ENCODE data around the gene SLC12A8. TPM values are rescaled to one million over a fixed set of nuclear protein-coding genes. Genes with fewer than 3 reads are reported as not detected.

The SLC12A8 gene
- total RNA-seq, 1 experiment from 2014 or later = 7.1 TPM

DNA sequence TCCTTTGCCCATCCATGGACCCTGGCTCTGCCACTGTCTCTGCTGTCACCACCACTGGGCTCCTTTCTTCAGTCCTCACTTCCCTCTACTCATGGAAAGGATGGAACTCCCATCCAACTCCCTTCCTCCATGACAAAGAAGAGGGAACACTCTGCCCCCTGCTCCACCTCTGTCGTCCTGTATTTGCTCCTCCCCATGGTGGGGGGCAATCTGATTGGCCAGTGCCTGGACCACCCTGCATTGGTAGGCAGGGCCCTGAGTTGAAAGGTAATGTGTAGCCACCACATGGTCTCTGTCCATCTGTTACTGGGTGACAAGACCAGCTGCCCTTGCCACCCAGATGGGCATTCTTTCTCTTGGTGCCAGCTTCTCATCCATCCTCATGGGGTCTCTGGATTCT is 136.1 kb downstream of the SLC12A8 start:
- Histone ChIP-seq H3K4me1 (ENCODE audit: insufficient read depth, low read length, poor library complexity, severe bottlenecking) (no peaks in the 10 kb centered on the region), H3K4me3 (ENCODE audit: low read depth, low read length, poor library complexity, severe bottlenecking) (no peak overlapping the region), H3K27me3 (replicated peaks; ENCODE audit: insufficient read depth, low read depth, low read length, poor library complexity) (no peaks in the 10 kb centered on the region), H3K27ac (ENCODE audit: low read depth, low read length, poor library complexity, severe bottlenecking) (no peak overlapping the region), H3K36me3 (ENCODE audit: insufficient read depth, low read length, poor library complexity, severe bottlenecking) (no peaks in the 10 kb centered on the region), H3K9me3 (ENCODE audit: low read depth, low read length, poor library complexity, severe bottlenecking) (no peaks in the 10 kb centered on the region)
- CTCF ChIA-PET = no interaction called here
- POLR2A ChIA-PET (ENCODE audit: low non-redundant PET) = no interaction called here
- intact Hi-C loops (cut with micrococcal nuclease; ENCODE audit: unreplicated experiment) = no loop called here
- no TSS peak for BruUV-seq (replicated peaks)
- TF ChIP-seq, protein P1, sequence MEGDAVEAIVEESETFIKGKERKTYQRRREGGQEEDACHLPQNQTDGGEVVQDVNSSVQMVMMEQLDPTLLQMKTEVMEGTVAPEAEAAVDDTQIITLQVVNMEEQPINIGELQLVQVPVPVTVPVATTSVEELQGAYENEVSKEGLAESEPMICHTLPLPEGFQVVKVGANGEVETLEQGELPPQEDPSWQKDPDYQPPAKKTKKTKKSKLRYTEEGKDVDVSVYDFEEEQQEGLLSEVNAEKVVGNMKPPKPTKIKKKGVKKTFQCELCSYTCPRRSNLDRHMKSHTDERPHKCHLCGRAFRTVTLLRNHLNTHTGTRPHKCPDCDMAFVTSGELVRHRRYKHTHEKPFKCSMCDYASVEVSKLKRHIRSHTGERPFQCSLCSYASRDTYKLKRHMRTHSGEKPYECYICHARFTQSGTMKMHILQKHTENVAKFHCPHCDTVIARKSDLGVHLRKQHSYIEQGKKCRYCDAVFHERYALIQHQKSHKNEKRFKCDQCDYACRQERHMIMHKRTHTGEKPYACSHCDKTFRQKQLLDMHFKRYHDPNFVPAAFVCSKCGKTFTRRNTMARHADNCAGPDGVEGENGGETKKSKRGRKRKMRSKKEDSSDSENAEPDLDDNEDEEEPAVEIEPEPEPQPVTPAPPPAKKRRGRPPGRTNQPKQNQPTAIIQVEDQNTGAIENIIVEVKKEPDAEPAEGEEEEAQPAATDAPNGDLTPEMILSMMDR (conservative IDR thresholded peaks at IDR 0.05; ENCODE audit: low read depth, low read length) = no peak
- TF ChIP-seq EZH2 (IDR thresholded peaks at IDR 0.05; ENCODE audit: borderline replicate concordance, low read depth, low read length, poor library complexity, severe bottlenecking) = no peak
- DNase-seq (ENCODE audit: low spot score) = no peak

GRCh38 chr3:125075738-125076137 is 136.8 kb downstream of the SLC12A8 start:
- Histone ChIP-seq H3K9me3 (ENCODE audit: low read depth, low read length, poor library complexity, severe bottlenecking) (no peaks in the 10 kb centered on the region), H3K27ac (ENCODE audit: low read depth, low read length, poor library complexity, severe bottlenecking) (no peak overlapping the region), H3K27me3 (replicated peaks; ENCODE audit: insufficient read depth, low read depth, low read length, poor library complexity) (no peaks in the 10 kb centered on the region), H3K4me1 (ENCODE audit: insufficient read depth, low read length, poor library complexity, severe bottlenecking) (no peaks in the 10 kb centered on the region), H3K4me3 (ENCODE audit: low read depth, low read length, poor library complexity, severe bottlenecking) (no peak overlapping the region), H3K36me3 (ENCODE audit: insufficient read depth, low read length, poor library complexity, severe bottlenecking) (no peaks in the 10 kb centered on the region)
- no peak for DNase-seq (ENCODE audit: low spot score)
- no peak for TF ChIP-seq EZH2 (IDR thresholded peaks at IDR 0.05; ENCODE audit: borderline replicate concordance, low read depth, low read length, poor library complexity, severe bottlenecking)
- TF ChIP-seq, protein P1 (conservative IDR thresholded peaks at IDR 0.05; ENCODE audit: low read depth, low read length) = no peak
- CTCF ChIA-PET = interaction anchor here (0.6 kb wide), 1 partner anchor 40 kb away, joined by 6 read pairs; no protein-coding TSS in a partner anchor
- no TSS peak for BruUV-seq (replicated peaks)
- POLR2A ChIA-PET (ENCODE audit: low non-redundant PET) = no interaction called here
- intact Hi-C loops (cut with micrococcal nuclease; ENCODE audit: unreplicated experiment) = no loop called here

DNA sequence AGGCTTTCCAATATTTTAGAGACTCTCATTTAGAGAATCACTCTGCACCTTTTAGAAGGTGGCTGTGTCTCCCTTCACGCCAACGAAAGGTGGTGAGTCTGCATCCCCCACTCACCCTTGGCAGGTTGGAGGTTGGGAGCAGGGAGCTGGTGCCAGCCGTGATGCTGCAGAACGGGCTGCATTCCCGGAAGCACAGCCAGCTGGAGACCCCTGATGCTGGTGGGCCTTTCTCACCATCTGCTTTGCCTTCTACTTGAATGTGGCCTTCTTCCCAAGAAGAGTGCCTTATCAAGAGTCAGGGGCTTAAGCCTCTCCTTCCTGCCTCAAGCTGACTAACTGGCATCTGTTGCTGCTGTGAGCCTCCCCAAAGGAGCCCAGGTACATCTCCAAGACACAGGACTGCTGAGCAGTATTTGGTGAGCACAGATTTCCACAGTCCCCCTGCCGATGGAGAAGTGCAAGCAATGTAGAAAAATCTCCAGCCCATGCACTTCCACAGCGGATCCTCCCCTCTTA is 139.1 kb downstream of the SLC12A8 start:
- intact Hi-C loops (cut with micrococcal nuclease; ENCODE audit: unreplicated experiment) = no loop called here
- Histone ChIP-seq H3K4me3 (ENCODE audit: low read depth, low read length, poor library complexity, severe bottlenecking) (no peak overlapping the region), H3K9me3 (ENCODE audit: low read depth, low read length, poor library complexity, severe bottlenecking) (no peaks in the 10 kb centered on the region), H3K36me3 (ENCODE audit: insufficient read depth, low read length, poor library complexity, severe bottlenecking) (no peaks in the 10 kb centered on the region), H3K4me1 (ENCODE audit: insufficient read depth, low read length, poor library complexity, severe bottlenecking) (no peaks in the 10 kb centered on the region), H3K27me3 (replicated peaks; ENCODE audit: insufficient read depth, low read depth, low read length, poor library complexity) (no peaks in the 10 kb centered on the region), H3K27ac (ENCODE audit: low read depth, low read length, poor library complexity, severe bottlenecking) (no peak overlapping the region)
- no peak for DNase-seq (ENCODE audit: low spot score)
- no TSS peak for BruUV-seq (replicated peaks)
- ChIA-PET POLR2A (ENCODE audit: low non-redundant PET) (no interaction called here), CTCF (no interaction called here)
- TF ChIP-seq, protein P1 (conservative IDR thresholded peaks at IDR 0.05; ENCODE audit: low read depth, low read length) = no peak
- no peak for TF ChIP-seq EZH2 (IDR thresholded peaks at IDR 0.05; ENCODE audit: borderline replicate concordance, low read depth, low read length, poor library complexity, severe bottlenecking)
